Mesenchymal stem cell (in vitro differentiated cells and primary cell): ENCODE data around the gene RPL37.
"Not testable (repeated sequence)": the region's sequence is repeated elsewhere in the genome, so short reads cannot be mapped to it uniquely, and the experiment has no call there.

ENCODE experiments used
- DNase-seq: peaks from one replicate; pipeline ENCODE4 v3.0.0-alpha.2; 2013
- H2AFZ ChIP-seq: one replicate; pipeline ENCODE4 v1.6.1; 2013; ENCODE audit warnings: low read depth, mild to moderate bottlenecking, control low read depth, inconsistent platforms, low read length, moderate library complexity
- H2AK5ac ChIP-seq: 2 replicates; pipeline ENCODE4 v1.6.1; 2013; ENCODE audit warnings: low read length, moderate library complexity, mild to moderate bottlenecking, inconsistent platforms; ENCODE audit not compliant: severe bottlenecking
- H2BK120ac ChIP-seq: one replicate; pipeline ENCODE4 v1.6.1; 2013; ENCODE audit warnings: low read depth, mild to moderate bottlenecking, inconsistent platforms, low read length, moderate library complexity
- H2BK12ac ChIP-seq, 2 experiments: one replicate each; pipeline ENCODE4 v1.6.1; 2013; ENCODE audit warnings: inconsistent platforms in 2 of 2, low read length in 2 of 2, mild to moderate bottlenecking in 2 of 2, moderate library complexity in 2 of 2, control low read depth in 1 of 2
- H2BK15ac ChIP-seq: one replicate; pipeline ENCODE4 v1.6.1; 2013; ENCODE audit warnings: mild to moderate bottlenecking, low read depth, inconsistent platforms; ENCODE audit not compliant: poor library complexity, severe bottlenecking
- H2BK5ac ChIP-seq: 2 replicates; pipeline ENCODE4 v1.6.1; 2013; ENCODE audit warnings: low read depth, mild to moderate bottlenecking, low read length, control low read depth, inconsistent platforms; ENCODE audit not compliant: poor library complexity, severe bottlenecking
- H3K14ac ChIP-seq, 2 experiments: one replicate each; pipeline ENCODE4 v1.6.1; 2013; ENCODE audit warnings: inconsistent platforms in 2 of 2, low read length in 2 of 2, control low read depth in 1 of 2, mild to moderate bottlenecking in 1 of 2, moderate library complexity in 1 of 2
- H3K18ac ChIP-seq, 2 experiments: one replicate each; pipeline ENCODE4 v1.6.1; 2013; ENCODE audit warnings: inconsistent platforms in 2 of 2, low read length in 2 of 2, control low read depth in 1 of 2, low read depth in 1 of 2, mild to moderate bottlenecking in 1 of 2
- H3K23ac ChIP-seq, 2 experiments: one replicate each; pipeline ENCODE4 v1.6.1; 2013; ENCODE audit warnings: inconsistent platforms in 2 of 2, low read length in 2 of 2, mild to moderate bottlenecking in 2 of 2, moderate library complexity in 2 of 2, control low read depth in 1 of 2
- H3K27ac ChIP-seq: 2 replicates; pipeline ENCODE4 v1.5.1; 2013; ENCODE audit warnings: mild to moderate bottlenecking, moderate library complexity, low read length, control low read depth, inconsistent platforms; ENCODE audit not compliant: poor library complexity, severe bottlenecking
- H3K27me3 ChIP-seq, 2 experiments: 2 replicates each; pipeline versions ENCODE4 v1.6.1 to v1.7.0; 2013; ENCODE audit warnings: low read length in 2 of 2, mild to moderate bottlenecking in 2 of 2, moderate library complexity in 2 of 2, control low read depth in 1 of 2, inconsistent platforms in 1 of 2; ENCODE audit not compliant: control insufficient read depth in 1 of 2, insufficient read depth in 1 of 2
- H3K36me3 ChIP-seq, 2 experiments: 2 replicates each; pipeline versions ENCODE4 v1.6.1 to v1.7.0; 2013; ENCODE audit warnings: low read length in 2 of 2, control low read depth in 1 of 2, inconsistent platforms in 1 of 2, low read depth in 1 of 2, mild to moderate bottlenecking in 1 of 2; ENCODE audit not compliant: insufficient read depth in 2 of 2, control insufficient read depth in 1 of 2
- H3K4ac ChIP-seq, 2 experiments: one replicate each; pipeline ENCODE4 v1.6.1; 2013; ENCODE audit warnings: inconsistent platforms in 2 of 2, low read length in 2 of 2, mild to moderate bottlenecking in 2 of 2, moderate library complexity in 2 of 2, control low read depth in 1 of 2, low read depth in 1 of 2
- H3K4me1 ChIP-seq: 2 replicates; pipeline ENCODE4 v1.6.1; 2013; ENCODE audit warnings: low read depth, low read length, control low read depth; ENCODE audit not compliant: control insufficient read depth, insufficient read depth
- H3K4me2 ChIP-seq: 2 replicates; pipeline ENCODE4 v1.6.1; 2013; ENCODE audit warnings: low read length, mild to moderate bottlenecking, inconsistent platforms; ENCODE audit not compliant: poor library complexity, severe bottlenecking
- H3K4me3 ChIP-seq, 2 experiments: 2 replicates each; pipeline versions ENCODE4 v1.5.1 to v1.7.0; 2013; ENCODE audit warnings: low read length in 2 of 2, mild to moderate bottlenecking in 2 of 2, control low read depth in 1 of 2, low read depth in 1 of 2; ENCODE audit not compliant: insufficient read depth in 1 of 2
- H3K79me1 ChIP-seq: replicated peaks from 2 replicates; pipeline ENCODE4 v1.6.1; 2013; ENCODE audit warnings: mild to moderate bottlenecking, control low read depth, low read length, inconsistent platforms; ENCODE audit not compliant: poor library complexity, severe bottlenecking
- H3K9ac ChIP-seq: 2 replicates; pipeline ENCODE4 v1.7.0; 2013; ENCODE audit warnings: mild to moderate bottlenecking, low read length, moderate library complexity
- H3K9me3 ChIP-seq: 2 replicates; pipeline ENCODE4 v1.7.0; 2013; ENCODE audit warnings: mild to moderate bottlenecking, low read length; ENCODE audit not compliant: control insufficient read depth
- H4K8ac ChIP-seq: one replicate; pipeline ENCODE4 v1.6.1; 2013; ENCODE audit warnings: inconsistent platforms, mild to moderate bottlenecking, low read length, moderate library complexity
- H4K91ac ChIP-seq: one replicate; pipeline ENCODE4 v1.6.1; 2013; ENCODE audit warnings: mild to moderate bottlenecking, low read length, inconsistent platforms
- WGBS: methylation state at CpG from one replicate; pipeline ENCODE4 v1.1.7; 2013; ENCODE audit warnings: mixed read lengths; 5-methylcytosine and 5-hydroxymethylcytosine counted together

RPL37 gene

DNA sequence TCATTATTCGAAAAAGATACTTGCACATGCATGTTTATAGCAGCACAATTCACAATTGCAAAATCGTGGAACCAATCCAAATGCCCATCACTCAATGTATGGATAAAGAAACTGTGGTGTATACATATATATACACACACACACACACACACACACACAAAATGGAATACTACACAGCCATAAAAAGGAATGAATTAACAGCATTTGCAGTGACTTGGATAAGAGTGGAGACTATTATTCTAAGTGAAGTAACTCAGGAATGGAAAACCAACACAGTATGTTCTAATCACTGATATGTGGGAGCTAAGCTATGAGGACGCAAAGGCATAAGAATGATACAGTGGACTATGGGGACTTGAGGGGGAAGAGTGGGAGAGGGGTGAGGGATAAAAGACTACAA, 40.1 kb downstream of the RPL37 start:
- not testable (repeated sequence) for H3K4me3 ChIP-seq, H3K23ac ChIP-seq, H3K9me3 ChIP-seq, H3K36me3 ChIP-seq, H3K14ac ChIP-seq, H2AFZ ChIP-seq, H4K8ac ChIP-seq, H2BK5ac ChIP-seq, H2AK5ac ChIP-seq, H3K4ac ChIP-seq, H3K4me2 ChIP-seq, H3K27ac ChIP-seq, H3K27me3 ChIP-seq, H3K9ac ChIP-seq, H4K91ac ChIP-seq, H3K79me1 ChIP-seq, H3K4me1 ChIP-seq, H2BK120ac ChIP-seq, H3K18ac ChIP-seq, H2BK12ac ChIP-seq, DNase-seq, H2BK15ac ChIP-seq
- WGBS = no CpG with 5 or more reads among the region's 3 CpGs

DNA sequence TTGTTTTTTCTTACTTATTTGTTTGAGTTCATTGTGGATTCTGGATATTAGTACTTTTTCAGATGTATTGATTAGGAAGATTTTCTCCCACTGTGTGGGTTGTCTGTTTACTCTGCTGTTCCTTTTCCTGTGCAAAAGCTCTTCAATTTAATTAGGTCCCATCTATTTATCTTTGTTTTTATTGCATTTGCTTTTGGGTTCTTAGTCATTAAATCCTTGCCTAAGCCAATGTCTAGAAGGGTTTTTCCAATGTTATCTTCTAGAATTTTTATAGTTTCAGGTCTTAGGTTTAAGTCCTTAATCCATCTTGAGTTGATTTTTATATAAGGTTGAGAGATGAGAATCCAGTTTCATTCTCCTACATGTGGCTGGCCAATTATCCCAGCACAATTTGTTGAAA, 40.7 kb downstream of the RPL37 start:
- not testable (repeated sequence) for H3K4me2 ChIP-seq, H4K91ac ChIP-seq, H4K8ac ChIP-seq, H2AK5ac ChIP-seq, DNase-seq, H3K9me3 ChIP-seq, H3K79me1 ChIP-seq, H3K4me1 ChIP-seq, H2BK5ac ChIP-seq, H3K18ac ChIP-seq, H3K36me3 ChIP-seq, H3K9ac ChIP-seq, H2BK120ac ChIP-seq, H2BK15ac ChIP-seq, H3K23ac ChIP-seq, H3K27me3 ChIP-seq, H3K27ac ChIP-seq, H3K4me3 ChIP-seq, H2AFZ ChIP-seq, H3K4ac ChIP-seq, H2BK12ac ChIP-seq, H3K14ac ChIP-seq

- H2BK5ac ChIP-seq, H3K14ac ChIP-seq, H3K4me2 ChIP-seq, H3K79me1 ChIP-seq, H2BK120ac ChIP-seq, H3K9me3 ChIP-seq, H3K4ac ChIP-seq, H3K9ac ChIP-seq, H2AFZ ChIP-seq, H3K4me1 ChIP-seq, H2BK12ac ChIP-seq, H3K23ac ChIP-seq, H3K27ac ChIP-seq, H4K91ac ChIP-seq, H3K4me3 ChIP-seq, H3K27me3 ChIP-seq, H2BK15ac ChIP-seq, H2AK5ac ChIP-seq, H3K18ac ChIP-seq, DNase-seq, H4K8ac ChIP-seq: not testable (repeated sequence)
- H3K36me3 ChIP-seq = peaks cover 4 to 14% of the 10 kb centered on the region in 2 experiments
- WGBS = 88% methylated on average over 5 of the region's 10 CpGs
Observed at GRCh38 chr5:40792691-40793090, 42.3 kb downstream of the RPL37 start.

GRCh38 chr5:40791715-40792139, 43.3 kb downstream of the RPL37 start:
- H3K4ac ChIP-seq = no peak overlapping the region
- H3K9ac ChIP-seq = peak overlapping the region; percentile 25
- WGBS = 84% methylated on average over 2 of the region's 3 CpGs
- H2BK120ac ChIP-seq = no peak overlapping the region
- no peak for DNase-seq
- H3K27me3 ChIP-seq = no peaks in the 10 kb centered on the region
- no peaks in the 10 kb centered on the region for H3K4me1 ChIP-seq
- H3K4me2 ChIP-seq = no peak overlapping the region
- H2BK12ac ChIP-seq = no peak overlapping the region
- no peak overlapping the region for H4K91ac ChIP-seq
- H3K4me3 ChIP-seq = peak overlapping the region in 1 of 2 experiments; percentile 15
- H3K79me1 ChIP-seq = no peaks in the 10 kb centered on the region
- H3K27ac ChIP-seq = no peak overlapping the region
- no peak overlapping the region for H3K23ac ChIP-seq
- H3K9me3 ChIP-seq = peaks cover 8% of the 10 kb centered on the region
- no peak overlapping the region for H3K18ac ChIP-seq
- peaks cover 4 to 17% of the 10 kb centered on the region in 2 experiments for H3K36me3 ChIP-seq
- H2AFZ ChIP-seq = no peak overlapping the region
- H3K14ac ChIP-seq = no peak overlapping the region
- H4K8ac ChIP-seq = no peak overlapping the region
- no peak overlapping the region for H2BK15ac ChIP-seq
- H2BK5ac ChIP-seq = no peak overlapping the region
- no peak overlapping the region for H2AK5ac ChIP-seq
